Adrenal gland (tissue), 12 donors: ENCODE results near the gene COPZ2. TPM values are rescaled to one million over a fixed set of nuclear protein-coding genes. Genes with fewer than 3 reads are reported as not detected.
"Not testable (repeated sequence)": the region's sequence is repeated elsewhere in the genome, so short reads cannot be mapped to it uniquely, and the experiment has no call there.

ENCODE experiments used
- DNase-seq, 7 donors: peaks; one replicate each; pipeline ENCODE4 v3.0.0-alpha.2; 2019 to 2020
- H3K27ac ChIP-seq, 5 donors: fragments of 200-600 bp; sonication (generic) in 4 of 5; 1 replicate in 3 of 5; 2 replicates in 2 of 5; pipeline versions ENCODE4 v1.5.1 to v1.8.0; 2016 to 2020; ENCODE audit warnings: mild to moderate bottlenecking in 1 of 5
- H3K27me3 ChIP-seq: fragments of 200-600 bp; 2 replicates; pipeline ENCODE4 v1.8.0; 2021
- H3K36me3 ChIP-seq, 2 donors: fragments of 200-600 bp; replicated peaks in 1 of 2; 1 replicate in 1 of 2; 2 replicates in 1 of 2; pipeline versions ENCODE4 v1.5.1 to v1.8.0; 2018 to 2022
- H3K4me1 ChIP-seq, 2 donors: fragments of 200-600 bp; replicated peaks in 1 of 2; 1 replicate in 1 of 2; 2 replicates in 1 of 2; pipeline versions ENCODE4 v1.5.1 to v1.8.0; 2018 to 2021
- H3K4me3 ChIP-seq, 4 donors: fragments of 200-600 bp; sonication (generic) in 3 of 4; one replicate each; pipeline ENCODE4 v1.5.1; 2016 to 2018
- H3K9me3 ChIP-seq, 3 donors: fragments of 200-600 bp; sonication (generic) in 1 of 3; replicated peaks in 1 of 3; 1 replicate in 2 of 3; 2 replicates in 1 of 3; pipeline versions ENCODE4 v1.5.1 to v1.8.0; 2016 to 2021
- CTCF ChIP-seq, 6 experiments: fragments of 450-650 bp in 4 of 6; fragments of 200-600 bp in 2 of 6; sonication (generic) in 1 of 6; IDR thresholded peaks; 1 replicate in 5 of 6; 2 replicates in 1 of 6; pipeline versions ENCODE4 v1.5.1 to v1.8.0; 2016 to 2021; ENCODE audit warnings: antibody characterized with exemption in 6 of 6, mild to moderate bottlenecking in 2 of 6, moderate library complexity in 1 of 6
- POLR2A ChIP-seq, 2 donors: fragments of 450-650 bp; IDR thresholded peaks; one replicate each; pipeline ENCODE4 v1.6.1; 2017; ENCODE audit warnings: antibody characterized with exemption in 2 of 2, mild to moderate bottlenecking in 2 of 2, moderate library complexity in 1 of 2
- WGBS, 4 donors: extraction: QIAGEN DNeasy Blood & Tissue Kit in 2 of 4; methylation state at CpG; one replicate each; pipeline versions ENCODE4 v1.1.5 to v1.1.7; 2013 to 2017; 5-methylcytosine and 5-hydroxymethylcytosine counted together
- intact Hi-C, 2 donors: fragments of 100-400 bp; cut with DNase I; formaldehyde crosslinking; loops; one replicate each; pipeline versions ENCODE4 v1.14.1 to v1.15.0; 2022 to 2023
- polyA plus RNA-seq, 3 donors: library from polyadenylated mRNA; stranded (reverse); fragments of 200-250 nt in 2 of 3; fragments of 350-450 nt in 1 of 3; fragmentation: Illumina TruSeq in 1 of 3; extraction: RNeasy Lipid Tissue Mini Kit (QIAGEN cat#74804) in 1 of 3; gene quantifications; one replicate each; pipeline ENCODE4 v1.2.3, GENCODE V29; 2013 to 2014
- total RNA-seq, 9 donors: library from RNA; depleted of rRNA in 4 of 9; stranded (reverse); fragments of >200 nt in 4 of 9; fragments of 120-200 nt in 1 of 9; fragmentation: NEBNext Ultra II Directional in 1 of 9; extraction: Animal tissue kit (Norgen Biotek cat#: 25700) in 1 of 9; gene quantifications; one replicate each; pipeline versions ENCODE4 v1.1.0 to v1.2.4, GENCODE V29; 2013 to 2023
- donor health status: healthy with polysubstance abuse.
- donor health status: Bipolar disorder and iron deficiency.
- donor health status: DM: yes; HTN: yes; CAD: no.
- donor health status: DM: no; HTN: no; CAD: no.
- donor health status: DM: no; HTN: no; CAD: no.
- donor health status: DM: yes; HTN: yes; CAD: no.

Gene COPZ2
- total and polyA plus RNA-seq, 12 donors: 16.3 to 60.1 (median 42.4) TPM

- Histone ChIP-seq H3K27ac (peak overlapping the region in 2 of 5 donors; percentile 67 to 82), H3K36me3 (no peaks in the 10 kb centered on the region), H3K9me3 (no peaks in the 10 kb centered on the region), H3K27me3 (no peaks in the 10 kb centered on the region), H3K4me1 (peaks cover 2 to 15% of the 10 kb centered on the region in 2 donors), H3K4me3 (no peak overlapping the region)
- intact Hi-C loops: no loop called here
- no peak for TF ChIP-seq POLR2A (IDR thresholded peaks at IDR 0.05)
- TF ChIP-seq CTCF (IDR thresholded peaks at IDR 0.05): no peak
- peak in 1 of 7 donors; percentile 76 for DNase-seq
- WGBS, 4 donors: 70 to 78% (median 75%) methylated on average over 11 to 17 of the region's 17 CpGs
Observed at GRCh38 chr17:48003417-48004151, 34.0 kb downstream of the COPZ2 start.

- Histone ChIP-seq H3K4me1 (peaks cover 2 to 15% of the 10 kb centered on the region in 2 donors), H3K36me3 (no peaks in the 10 kb centered on the region), H3K27me3 (no peaks in the 10 kb centered on the region), H3K27ac (peak overlapping the region in 2 of 5 donors; percentile 67 to 82), H3K9me3 (no peaks in the 10 kb centered on the region), H3K4me3 (no peak overlapping the region)
- intact Hi-C loops: no loop called here
- 59 to 71% (median 62%) methylated on average over 6 to 7 of the region's 7 CpGs for WGBS, 4 donors
- DNase-seq: peak in 2 of 7 donors; percentile 36 to 86
- TF ChIP-seq CTCF (IDR thresholded peaks at IDR 0.05): no peak
- no peak for TF ChIP-seq POLR2A (IDR thresholded peaks at IDR 0.05)
Observed at GRCh38 chr17:48002916-48003416, 34.6 kb downstream of the COPZ2 start.

- TF ChIP-seq POLR2A (IDR thresholded peaks at IDR 0.05) (no peak), CTCF (IDR thresholded peaks at IDR 0.05) (no peak)
- Histone ChIP-seq H3K9me3 (no peaks in the 10 kb centered on the region), H3K4me1 (peaks cover 2 to 15% of the 10 kb centered on the region in 2 donors), H3K27ac (peak overlapping the region; percentile 16 to 82 (median 52)), H3K27me3 (no peaks in the 10 kb centered on the region), H3K36me3 (no peaks in the 10 kb centered on the region), H3K4me3 (no peak overlapping the region)
- WGBS, 4 donors: 38 to 58% (median 46%) methylated on average over 4 of the region's 4 CpGs
- intact Hi-C loops: no loop called here
- peak in 1 of 7 donors; percentile 39 for DNase-seq
Observed at GRCh38 chr17:48002266-48002915, 35.2 kb downstream of the COPZ2 start.

GRCh38 chr17:48001657-48002056, 35.9 kb downstream of the COPZ2 start:
- H3K27me3 ChIP-seq, intact Hi-C loops, DNase-seq, H3K36me3 ChIP-seq, H3K9me3 ChIP-seq, H3K4me3 ChIP-seq: not testable (repeated sequence)
- Histone ChIP-seq H3K4me1 (peaks cover 2 to 15% of the 10 kb centered on the region in 2 donors), H3K27ac (peak overlapping the region; percentile 16 to 82 (median 52))
- WGBS, 4 donors: 85 to 97% (median 91%) methylated on average over 5 of the region's 5 CpGs
